ENCODE results near the gene KCTD16.

Gene KCTD16

GRCh38 chr5:144333336-144333920 is 162.8 kb downstream of the KCTD16 start:
- no peak for TF ChIP-seq EZH2 (IDR thresholded peaks at IDR 0.05; ENCODE audit: borderline replicate concordance, low read depth, low read length, severe bottlenecking)
- TF ChIP-seq, protein P1, sequence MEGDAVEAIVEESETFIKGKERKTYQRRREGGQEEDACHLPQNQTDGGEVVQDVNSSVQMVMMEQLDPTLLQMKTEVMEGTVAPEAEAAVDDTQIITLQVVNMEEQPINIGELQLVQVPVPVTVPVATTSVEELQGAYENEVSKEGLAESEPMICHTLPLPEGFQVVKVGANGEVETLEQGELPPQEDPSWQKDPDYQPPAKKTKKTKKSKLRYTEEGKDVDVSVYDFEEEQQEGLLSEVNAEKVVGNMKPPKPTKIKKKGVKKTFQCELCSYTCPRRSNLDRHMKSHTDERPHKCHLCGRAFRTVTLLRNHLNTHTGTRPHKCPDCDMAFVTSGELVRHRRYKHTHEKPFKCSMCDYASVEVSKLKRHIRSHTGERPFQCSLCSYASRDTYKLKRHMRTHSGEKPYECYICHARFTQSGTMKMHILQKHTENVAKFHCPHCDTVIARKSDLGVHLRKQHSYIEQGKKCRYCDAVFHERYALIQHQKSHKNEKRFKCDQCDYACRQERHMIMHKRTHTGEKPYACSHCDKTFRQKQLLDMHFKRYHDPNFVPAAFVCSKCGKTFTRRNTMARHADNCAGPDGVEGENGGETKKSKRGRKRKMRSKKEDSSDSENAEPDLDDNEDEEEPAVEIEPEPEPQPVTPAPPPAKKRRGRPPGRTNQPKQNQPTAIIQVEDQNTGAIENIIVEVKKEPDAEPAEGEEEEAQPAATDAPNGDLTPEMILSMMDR (IDR thresholded peaks at IDR 0.05; ENCODE audit: borderline replicate concordance, extremely low read depth, low read length, poor library complexity, severe bottlenecking), result no peak
- Histone ChIP-seq H3K79me2 (ENCODE audit: insufficient read depth, low read length) (no peaks in the 10 kb centered on the region), H3K9ac (ENCODE audit: low read depth, low read length) (no peak overlapping the region), H2AFZ (ENCODE audit: low read depth, low read length) (no peak overlapping the region), H3K4me2 (ENCODE audit: insufficient read depth, low read length) (no peak overlapping the region), H3K4me1 (ENCODE audit: insufficient read depth, low read length) (no peaks in the 10 kb centered on the region), H3K4me3 (ENCODE audit: low read depth in 1 of 2, low read length in 2 of 2) (no peak overlapping the region), H3K9me3 (ENCODE audit: insufficient read depth, low read length, severe bottlenecking) (no peaks in the 10 kb centered on the region), H4K20me1 (ENCODE audit: insufficient read depth, low read length) (no peaks in the 10 kb centered on the region), H3K27ac (ENCODE audit: low read length) (no peak overlapping the region), H3K27me3 (ENCODE audit: insufficient read depth, low read length, poor library complexity) (no peaks in the 10 kb centered on the region), H3K36me3 (ENCODE audit: insufficient read depth, low read length) (no peaks in the 10 kb centered on the region)
- no peak for ATAC-seq (ENCODE audit: insufficient read depth, low read depth)
- DNase-seq, result no peak

DNA sequence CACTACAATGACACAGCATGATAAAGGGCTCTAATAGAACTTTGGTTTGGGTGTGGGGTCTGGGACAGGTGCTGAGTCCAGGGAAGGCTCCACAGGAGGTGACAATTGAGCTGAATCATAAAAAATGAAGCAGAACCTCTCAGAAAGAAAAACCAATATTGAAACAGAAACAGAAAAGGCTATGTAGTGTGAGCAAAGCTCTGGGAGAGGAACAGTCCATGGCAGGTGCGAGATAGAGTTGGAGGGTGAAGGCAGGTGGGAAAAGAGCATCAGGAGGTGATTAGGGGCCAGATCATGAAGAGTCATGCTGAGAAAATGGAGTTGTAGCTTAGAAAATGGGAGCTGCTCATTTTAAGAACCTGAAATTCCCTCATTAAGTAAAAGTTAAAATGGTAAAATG is 164.9 kb downstream of the KCTD16 start:
- Histone ChIP-seq H3K4me3 (ENCODE audit: low read depth in 1 of 2, low read length in 2 of 2) (no peak overlapping the region), H3K4me2 (ENCODE audit: insufficient read depth, low read length) (no peak overlapping the region), H2AFZ (ENCODE audit: low read depth, low read length) (no peak overlapping the region), H3K27ac (ENCODE audit: low read length) (no peak overlapping the region), H3K36me3 (ENCODE audit: insufficient read depth, low read length) (no peaks in the 10 kb centered on the region), H3K9me3 (ENCODE audit: insufficient read depth, low read length, severe bottlenecking) (no peaks in the 10 kb centered on the region), H3K79me2 (ENCODE audit: insufficient read depth, low read length) (no peaks in the 10 kb centered on the region), H3K9ac (ENCODE audit: low read depth, low read length) (no peak overlapping the region), H3K27me3 (ENCODE audit: insufficient read depth, low read length, poor library complexity) (no peaks in the 10 kb centered on the region), H3K4me1 (ENCODE audit: insufficient read depth, low read length) (no peaks in the 10 kb centered on the region), H4K20me1 (ENCODE audit: insufficient read depth, low read length) (no peaks in the 10 kb centered on the region)
- TF ChIP-seq EZH2 (IDR thresholded peaks at IDR 0.05; ENCODE audit: borderline replicate concordance, low read depth, low read length, severe bottlenecking), result no peak
- TF ChIP-seq, protein P1 (IDR thresholded peaks at IDR 0.05; ENCODE audit: borderline replicate concordance, extremely low read depth, low read length, poor library complexity, severe bottlenecking), result no peak
- DNase-seq (no peak), ATAC-seq (ENCODE audit: insufficient read depth, low read depth) (no peak)

DNA sequence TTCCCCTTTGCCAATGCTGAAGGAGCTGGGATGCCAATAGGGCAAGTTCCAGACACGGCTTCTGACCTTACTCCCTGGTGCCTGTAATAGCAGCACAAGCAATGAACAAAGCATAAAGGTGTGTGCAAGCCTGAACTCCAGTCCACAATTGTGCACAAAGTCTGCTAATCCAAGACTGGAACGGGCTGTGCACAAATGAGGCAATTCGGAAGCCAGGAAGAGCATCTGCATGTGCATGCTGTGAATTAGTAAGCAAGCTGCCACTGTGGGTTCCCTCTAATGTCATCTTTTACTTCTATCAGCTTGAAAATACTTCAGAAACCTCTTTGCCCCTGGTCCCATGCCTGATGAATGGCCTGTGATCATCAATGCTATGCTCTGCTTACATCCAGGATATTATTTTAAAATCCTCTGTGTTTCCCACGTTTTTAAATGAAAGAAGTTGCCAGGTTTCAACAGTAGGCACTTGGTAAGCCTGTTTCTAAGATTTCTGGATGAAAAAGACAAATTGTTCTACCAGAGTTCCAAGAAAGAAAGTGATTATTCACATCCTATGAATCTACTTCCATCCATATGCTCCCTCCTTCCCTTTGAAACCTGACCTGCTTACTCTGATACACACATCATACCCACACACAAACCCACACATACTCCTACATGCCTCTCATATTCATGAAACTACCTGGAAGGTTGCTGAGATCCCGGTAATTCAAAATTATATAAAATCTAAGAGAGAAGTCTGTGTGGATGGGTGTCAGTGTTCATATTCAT is 165.7 kb downstream of the KCTD16 start:
- no peaks in the 10 kb centered on the region for H3K4me1 ChIP-seq (ENCODE audit: insufficient read depth, low read length)
- H2AFZ ChIP-seq (ENCODE audit: low read depth, low read length), result no peak overlapping the region
- no peaks in the 10 kb centered on the region for H3K36me3 ChIP-seq (ENCODE audit: insufficient read depth, low read length)
- no peaks in the 10 kb centered on the region for H3K79me2 ChIP-seq (ENCODE audit: insufficient read depth, low read length)
- TF ChIP-seq EZH2 (IDR thresholded peaks at IDR 0.05; ENCODE audit: borderline replicate concordance, low read depth, low read length, severe bottlenecking), result no peak
- TF ChIP-seq, protein P1 (IDR thresholded peaks at IDR 0.05; ENCODE audit: borderline replicate concordance, extremely low read depth, low read length, poor library complexity, severe bottlenecking), result no peak
- H3K27ac ChIP-seq (ENCODE audit: low read length), result no peak overlapping the region
- no peaks in the 10 kb centered on the region for H3K27me3 ChIP-seq (ENCODE audit: insufficient read depth, low read length, poor library complexity)
- H3K9me3 ChIP-seq (ENCODE audit: insufficient read depth, low read length, severe bottlenecking), result no peaks in the 10 kb centered on the region
- H3K9ac ChIP-seq (ENCODE audit: low read depth, low read length), result no peak overlapping the region
- no peak for ATAC-seq (ENCODE audit: insufficient read depth, low read depth)
- no peak overlapping the region for H3K4me2 ChIP-seq (ENCODE audit: insufficient read depth, low read length)
- no peaks in the 10 kb centered on the region for H4K20me1 ChIP-seq (ENCODE audit: insufficient read depth, low read length)
- no peak overlapping the region for H3K4me3 ChIP-seq (ENCODE audit: low read depth in 1 of 2, low read length in 2 of 2)
- DNase-seq, result no peak
